Aorta (tissue), 5 donors: ENCODE data around the gene IL6R. TPM values are rescaled to one million over a fixed set of nuclear protein-coding genes. Genes with fewer than 3 reads are reported as not detected.
A peak's percentile ranks its signal among the peaks of the same experiment; 100 is the strongest.
"Not testable (repeated sequence)": the region's sequence is repeated elsewhere in the genome, so short reads cannot be mapped to it uniquely, and the experiment has no call there.

ENCODE experiments used
- ATAC-seq: fragments of 200-7000 bp; cut with Tn5 transposase; one replicate; pipeline ENCODE4 v1.9.1; 2022; ENCODE audit warnings: moderate library complexity; ENCODE audit not compliant: low FRiP score
- DNase-seq, 2 donors: peaks; one replicate each; pipeline ENCODE4 v3.0.0-alpha.2; 2020
- H3K27ac ChIP-seq, 2 donors: one replicate each; pipeline ENCODE4 v1.5.1; 2013; ENCODE audit warnings: low read length in 2 of 2, mild to moderate bottlenecking in 2 of 2, moderate library complexity in 2 of 2, control low read depth in 1 of 2, inconsistent platforms in 1 of 2, low read depth in 1 of 2
- H3K27me3 ChIP-seq, 2 donors: one replicate each; pipeline ENCODE4 v1.6.1; 2013; ENCODE audit warnings: control low read depth in 1 of 2, low read length in 1 of 2, mild to moderate bottlenecking in 1 of 2, moderate library complexity in 1 of 2; ENCODE audit not compliant: insufficient read depth in 2 of 2, control insufficient read depth in 1 of 2
- H3K36me3 ChIP-seq, 2 donors: one replicate each; pipeline ENCODE4 v1.6.1; 2013; ENCODE audit warnings: control low read depth in 1 of 2, low read length in 1 of 2, mild to moderate bottlenecking in 1 of 2; ENCODE audit not compliant: insufficient read depth in 2 of 2, control insufficient read depth in 1 of 2
- H3K4me1 ChIP-seq, 2 donors: one replicate each; pipeline ENCODE4 v1.6.1; 2013; ENCODE audit warnings: low read length in 2 of 2, control low read depth in 1 of 2, mild to moderate bottlenecking in 1 of 2, moderate library complexity in 1 of 2; ENCODE audit not compliant: insufficient read depth in 2 of 2, control insufficient read depth in 1 of 2
- H3K4me3 ChIP-seq, 2 donors: one replicate each; pipeline ENCODE4 v1.5.1; 2013; ENCODE audit warnings: low read length in 2 of 2, control low read depth in 1 of 2, mild to moderate bottlenecking in 1 of 2
- H3K9me3 ChIP-seq: one replicate; pipeline ENCODE4 v1.6.1; 2013; ENCODE audit warnings: mild to moderate bottlenecking, low read length; ENCODE audit not compliant: control insufficient read depth
- WGBS, 2 donors: extraction: QIAGEN DNeasy Blood & Tissue Kit; methylation state at CpG; one replicate each; pipeline ENCODE4 v1.1.7; 2013; 5-methylcytosine and 5-hydroxymethylcytosine counted together
- intact Hi-C, 2 donors: fragments of 100-400 bp; cut with DNase I; formaldehyde crosslinking; loops; one replicate each; pipeline versions ENCODE4 v1.14.2 to v1.15.0; 2022
- polyA plus RNA-seq, 2 donors: library from polyadenylated mRNA; stranded (reverse); fragments of 200-250 nt; gene quantifications; one replicate each; pipeline ENCODE4 v1.2.3, GENCODE V29; 2013
- total RNA-seq, 2 donors: library from RNA; stranded (reverse); fragmentation: NEBNext Ultra II Directional; extraction: Animal tissue kit (Norgen Biotek cat#: 25700); gene quantifications; one replicate each; pipeline ENCODE4 v1.2.1, GENCODE V29; 2021
- donor health status: healthy with polysubstance abuse.
- donor health status: Bipolar disorder and iron deficiency.
- donor health status: DM: no; HTN: no; CAD: no.
- donor health status: DM: no; HTN: no; CAD: no.
- donor health status: DM: yes; HTN: yes; CAD: no.

IL6R gene
- total and polyA plus RNA-seq, 4 donors: 3.6 to 18.2 (median 11.6) TPM

GRCh38 chr1:154419620-154420571 lies 14.8 kb downstream of the IL6R start:
- Histone ChIP-seq H3K36me3 (no peaks in the 10 kb centered on the region), H3K9me3 (no peaks in the 10 kb centered on the region), H3K4me3 (no peak overlapping the region), H3K27me3 (no peaks in the 10 kb centered on the region), H3K4me1 (peaks cover 0 to 11% of the 10 kb centered on the region in 2 donors), H3K27ac (peak overlapping the region in 1 of 2 donors; percentile 98)
- DNase-seq (peak; percentile 93 to 95), ATAC-seq (peak; percentile 93)
- intact Hi-C loops: loop anchor here in 1 of 2 donors (1.0 kb wide), 1 partner anchor 14 kb away; no protein-coding TSS in a partner anchor
- WGBS, 2 donors: 20% methylated on average over 13 of the region's 13 CpGs

- no peak overlapping the region for H3K4me3 ChIP-seq
- 85 to 96% methylated on average over 10 of the region's 10 CpGs for WGBS, 2 donors
- intact Hi-C loops: no loop called here
- ATAC-seq (no peak), DNase-seq (peak; percentile 12 to 49)
- H3K4me1 ChIP-seq: peaks cover 0 to 11% of the 10 kb centered on the region in 2 donors
- no peaks in the 10 kb centered on the region for H3K36me3 ChIP-seq
- no peak overlapping the region for H3K27ac ChIP-seq
- no peaks in the 10 kb centered on the region for H3K27me3 ChIP-seq
- H3K9me3 ChIP-seq: no peaks in the 10 kb centered on the region
Observed at GRCh38 chr1:154420961-154421924, 16.1 kb downstream of the IL6R start.

- DNase-seq: peak in 1 of 2 donors; percentile 24
- H3K27me3 ChIP-seq, intact Hi-C loops, H3K36me3 ChIP-seq, ATAC-seq, H3K27ac ChIP-seq, H3K9me3 ChIP-seq, H3K4me3 ChIP-seq: not testable (repeated sequence)
- H3K4me1 ChIP-seq: peaks cover 0 to 11% of the 10 kb centered on the region in 2 donors
- 94 to 97% methylated on average over 8 of the region's 8 CpGs for WGBS, 2 donors
Observed at GRCh38 chr1:154422049-154422448, 16.9 kb downstream of the IL6R start.

GRCh38 chr1:154422521-154422920 lies 17.4 kb downstream of the IL6R start:
- ATAC-seq: no peak

GRCh38 chr1:154423304-154423987 lies 18.3 kb downstream of the IL6R start:
- Histone ChIP-seq H3K36me3 (no peaks in the 10 kb centered on the region), H3K27ac (no peak overlapping the region), H3K9me3 (no peaks in the 10 kb centered on the region), H3K4me1 (peaks cover 0 to 10% of the 10 kb centered on the region in 2 donors), H3K27me3 (no peaks in the 10 kb centered on the region), H3K4me3 (no peak overlapping the region)
- intact Hi-C loops: no loop called here
- WGBS, 2 donors: 27 to 38% methylated on average over 5 of the region's 5 CpGs
- DNase-seq (peak; percentile 44 to 68), ATAC-seq (no peak)

More at GRCh38 chr1:154422521-154422920, 17.4 kb downstream of the IL6R start:
- H3K4me1 ChIP-seq: peaks cover 0 to 11% of the 10 kb centered on the region in 2 donors
- H3K27ac ChIP-seq: no peak overlapping the region
- intact Hi-C loops: no loop called here
- no peaks in the 10 kb centered on the region for H3K27me3 ChIP-seq
- 94 to 95% methylated on average over 9 of the region's 9 CpGs for WGBS, 2 donors
- no peaks in the 10 kb centered on the region for H3K36me3 ChIP-seq
- peak; percentile 49 to 54 for DNase-seq
- H3K9me3 ChIP-seq: no peaks in the 10 kb centered on the region
- no peak overlapping the region for H3K4me3 ChIP-seq

- peak in 1 of 2 donors; percentile 32 for DNase-seq
- no peaks in the 10 kb centered on the region for H3K9me3 ChIP-seq
- H3K36me3 ChIP-seq: no peaks in the 10 kb centered on the region
- H3K27me3 ChIP-seq: no peaks in the 10 kb centered on the region
- 75 to 80% methylated on average over 7 of the region's 7 CpGs for WGBS, 2 donors
- H3K4me1 ChIP-seq: peaks cover 0 to 7% of the 10 kb centered on the region in 2 donors
- ATAC-seq: no peak
- H3K27ac ChIP-seq: no peak overlapping the region
- intact Hi-C loops: no loop called here
- no peak overlapping the region for H3K4me3 ChIP-seq
Observed at GRCh38 chr1:154423988-154424326, 18.8 kb downstream of the IL6R start.

GRCh38 chr1:154425172-154425571 lies 20.0 kb downstream of the IL6R start:
- H3K27ac ChIP-seq: no peak overlapping the region
- no peaks in the 10 kb centered on the region for H3K36me3 ChIP-seq
- H3K4me1 ChIP-seq: peaks cover 0 to 7% of the 10 kb centered on the region in 2 donors
- no peak for ATAC-seq
- 77 to 86% methylated on average over 6 of the region's 6 CpGs for WGBS, 2 donors
- DNase-seq: no peak
- H3K9me3 ChIP-seq: no peaks in the 10 kb centered on the region
- H3K27me3 ChIP-seq: no peaks in the 10 kb centered on the region
- H3K4me3 ChIP-seq: no peak overlapping the region
- intact Hi-C loops: no loop called here
